22Rv1 (cell line): ENCODE measurements around the gene SPAG17.

Experiments
- CTCF ChIP-seq: fragments of 450-650 bp; IDR thresholded peaks from 2 replicates; pipeline ENCODE4 v1.5.1; 2017; ENCODE audit warnings: mild to moderate bottlenecking
- ZFX ChIP-seq: fragments of 450-650 bp; IDR thresholded peaks from 2 replicates; pipeline ENCODE4 v1.6.1; 2017; ENCODE audit warnings: antibody characterized with exemption, borderline replicate concordance

GRCh38 chr1:117971777-117972176, 213.3 kb downstream of the SPAG17 start:
- TF ChIP-seq CTCF (no peak), ZFX (no peak)
